Lung microvascular endothelial cell (primary cell): Measurements from ENCODE around the gene AUH. TPM values are rescaled to one million over a fixed set of nuclear protein-coding genes. Genes with fewer than 3 reads are reported as not detected.

Experiments
- DNase-seq, 2 donors: peaks; one replicate each; pipeline versions ENCODE4 v3.0.0 to v3.0.0-alpha.2; 2010; ENCODE audit warnings: low read depth in 2 of 2
- total RNA-seq: library from RNA; depleted of rRNA; stranded (reverse); fragments of >200 nt; gene quantifications from 2 replicates; pipeline ENCODE4 v1.2.1, GENCODE V29; 2014

The AUH gene
- total RNA-seq, 1 donor from 2014 or later: 13.3 TPM

- DNase-seq: peak; percentile 17 to 65
These were observed 113.0 kb downstream of the AUH start for GRCh38 chr9:91248707-91249106.

- DNase-seq: no peak
These were observed 114.4 kb downstream of the AUH start for GRCh38 chr9:91247278-91247677.

- DNase-seq: peak in 1 of 2 donors; percentile 32
These were observed 114.9 kb downstream of the AUH start for GRCh38 chr9:91246846-91247245.

GRCh38 chr9:91245431-91246313, 116.0 kb downstream of the AUH start:
- DNase-seq: peak; percentile 14 to 38

GRCh38 chr9:91243029-91243428, 118.7 kb downstream of the AUH start:
- no peak for DNase-seq

- no peak for DNase-seq
These were observed 119.8 kb downstream of the AUH start for GRCh38 chr9:91241909-91242308.

- no peak for DNase-seq
These were observed 121.0 kb downstream of the AUH start for GRCh38 chr9:91240596-91241165.

- DNase-seq: no peak
These were observed 122.2 kb downstream of the AUH start for GRCh38 chr9:91239367-91240111.

GRCh38 chr9:91234523-91234922, 127.2 kb downstream of the AUH start:
- DNase-seq: no peak

GRCh38 chr9:91231619-91232018, 130.1 kb downstream of the AUH start:
- no peak for DNase-seq

GRCh38 chr9:91223000-91223399, 138.7 kb downstream of the AUH start:
- DNase-seq: no peak

- no peak for DNase-seq
These were observed 139.3 kb downstream of the AUH start for GRCh38 chr9:91222457-91222856.

GRCh38 chr9:91221332-91221731, 140.4 kb downstream of the AUH start:
- peak in 1 of 2 donors; percentile 21 for DNase-seq

- DNase-seq: no peak
These were observed 141.1 kb downstream of the AUH start for GRCh38 chr9:91220491-91221135.

GRCh38 chr9:91220021-91220420, 141.7 kb downstream of the AUH start:
- no peak for DNase-seq

- no peak for DNase-seq
These were observed 142.2 kb downstream of the AUH start for GRCh38 chr9:91219557-91219956.

- DNase-seq: no peak
These were observed 144.3 kb downstream of the AUH start for GRCh38 chr9:91217388-91217787.

GRCh38 chr9:91214867-91215266, 146.9 kb downstream of the AUH start:
- DNase-seq: no peak

GRCh38 chr9:91214086-91214485, 147.6 kb downstream of the AUH start:
- peak in 1 of 2 donors; percentile 55 for DNase-seq

GRCh38 chr9:91212596-91213243, 149.0 kb downstream of the AUH start:
- no peak for DNase-seq

GRCh38 chr9:91211919-91212318, 149.8 kb downstream of the AUH start:
- DNase-seq: no peak
